HUES64 (cell line): Measurements from ENCODE around the gene RELL1.

Experiments
- H3K27ac ChIP-seq: 2 replicates; pipeline ENCODE4 v1.7.0; 2013; ENCODE audit warnings: low read depth, low read length, inconsistent platforms
- H3K27me3 ChIP-seq: 2 replicates; pipeline ENCODE4 v1.6.1; 2013; ENCODE audit warnings: mild to moderate bottlenecking, low read length; ENCODE audit not compliant: insufficient read depth
- H3K36me3 ChIP-seq: 2 replicates; pipeline ENCODE4 v1.6.1; 2013; ENCODE audit warnings: mild to moderate bottlenecking, low read length; ENCODE audit not compliant: insufficient read depth
- H3K4me1 ChIP-seq: 2 replicates; pipeline ENCODE4 v1.6.1; 2013; ENCODE audit warnings: mild to moderate bottlenecking, low read length, moderate library complexity; ENCODE audit not compliant: insufficient read depth
- H3K4me3 ChIP-seq: 2 replicates; pipeline ENCODE4 v1.5.1; 2013; ENCODE audit warnings: mild to moderate bottlenecking, low read length, moderate library complexity
- H3K9ac ChIP-seq: 2 replicates; pipeline ENCODE4 v1.6.1; 2013; ENCODE audit warnings: mild to moderate bottlenecking, low read depth, low read length
- H3K9me3 ChIP-seq: 2 replicates; pipeline ENCODE4 v1.6.1; 2013; ENCODE audit warnings: low read depth, low read length; ENCODE audit not compliant: insufficient read depth
- WGBS: fragments of 150-250, 120-280 bp; methylation state at CpG from one replicate; pipeline ENCODE4 v1.1.7; 2013; ENCODE audit warnings: missing lambda C conversion rate; 5-methylcytosine and 5-hydroxymethylcytosine counted together

Gene RELL1

GRCh38 chr4:37609626-37610025, 76.5 kb downstream of the RELL1 start:
- no peak overlapping the region for H3K9ac ChIP-seq
- peaks cover 8% of the 10 kb centered on the region for H3K4me1 ChIP-seq
- no peaks in the 10 kb centered on the region for H3K27me3 ChIP-seq
- no peak overlapping the region for H3K4me3 ChIP-seq
- 0 out of 2 replicates have a peak, but pooled peaks cover 3% of the 10 kb centered on the region for H3K9me3 ChIP-seq
- H3K27ac ChIP-seq = no peak overlapping the region
- H3K36me3 ChIP-seq = 0 out of 2 replicates have a peak, but pooled peaks cover 8% of the 10 kb centered on the region

- H3K9ac ChIP-seq = no peak overlapping the region
- 73% methylated on average over 5 of the region's 5 CpGs for WGBS
- no peak overlapping the region for H3K27ac ChIP-seq
- H3K36me3 ChIP-seq = 0 out of 2 replicates have a peak, but pooled peaks cover 3% of the 10 kb centered on the region
- H3K27me3 ChIP-seq = no peaks in the 10 kb centered on the region
- H3K9me3 ChIP-seq = 0 out of 2 replicates have a peak, but pooled peaks cover 3% of the 10 kb centered on the region
- H3K4me1 ChIP-seq = peaks cover 5% of the 10 kb centered on the region
- H3K4me3 ChIP-seq = no peak overlapping the region
These were observed 79.2 kb downstream of the RELL1 start for GRCh38 chr4:37607018-37607417.

GRCh38 chr4:37605843-37606565, 80.2 kb downstream of the RELL1 start:
- H3K27ac ChIP-seq = no peak overlapping the region
- 0 out of 2 replicates have a peak, but pooled peaks cover 3% of the 10 kb centered on the region for H3K36me3 ChIP-seq
- H3K4me3 ChIP-seq = no peak overlapping the region
- H3K9me3 ChIP-seq = 0 out of 2 replicates have a peak, but pooled peaks cover 3% of the 10 kb centered on the region
- no peak overlapping the region for H3K9ac ChIP-seq
- H3K4me1 ChIP-seq = peaks cover 5% of the 10 kb centered on the region
- H3K27me3 ChIP-seq = no peaks in the 10 kb centered on the region

- Histone ChIP-seq H3K4me3 (no peak overlapping the region), H3K36me3 (0 out of 2 replicates have a peak, but pooled peaks cover 1% of the 10 kb centered on the region), H3K9me3 (0 out of 2 replicates have a peak, but pooled peaks cover 3% of the 10 kb centered on the region), H3K27me3 (no peaks in the 10 kb centered on the region), H3K9ac (no peak overlapping the region), H3K4me1 (peaks cover 5% of the 10 kb centered on the region), H3K27ac (no peak overlapping the region)
- 98% methylated on average over 4 of the region's 4 CpGs for WGBS
These were observed 81.7 kb downstream of the RELL1 start for GRCh38 chr4:37604461-37604860.

GRCh38 chr4:37603711-37604110, 82.5 kb downstream of the RELL1 start:
- Histone ChIP-seq H3K9me3 (no peaks in the 10 kb centered on the region), H3K4me1 (peaks cover 5% of the 10 kb centered on the region), H3K27ac (no peak overlapping the region), H3K36me3 (no peaks in the 10 kb centered on the region), H3K4me3 (no peak overlapping the region), H3K9ac (no peak overlapping the region), H3K27me3 (no peaks in the 10 kb centered on the region)
- WGBS = 87% methylated on average over 5 of the region's 5 CpGs

- Histone ChIP-seq H3K9me3 (no peaks in the 10 kb centered on the region), H3K27me3 (no peaks in the 10 kb centered on the region), H3K4me3 (no peak overlapping the region), H3K36me3 (no peaks in the 10 kb centered on the region), H3K27ac (no peak overlapping the region), H3K4me1 (peaks cover 5% of the 10 kb centered on the region), H3K9ac (no peak overlapping the region)
- WGBS = 19% methylated on average over 10 of the region's 10 CpGs
These were observed 83.1 kb downstream of the RELL1 start for GRCh38 chr4:37603070-37603468.

- no peaks in the 10 kb centered on the region for H3K36me3 ChIP-seq
- no peaks in the 10 kb centered on the region for H3K9me3 ChIP-seq
- H3K4me3 ChIP-seq = no peak overlapping the region
- H3K27me3 ChIP-seq = no peaks in the 10 kb centered on the region
- 89% methylated on average over 18 of the region's 18 CpGs for WGBS
- H3K4me1 ChIP-seq = peaks cover 5% of the 10 kb centered on the region
- H3K27ac ChIP-seq = no peak overlapping the region
- no peak overlapping the region for H3K9ac ChIP-seq
These were observed 83.6 kb downstream of the RELL1 start for GRCh38 chr4:37602454-37603069.

- Histone ChIP-seq H3K27me3 (no peaks in the 10 kb centered on the region), H3K9me3 (no peaks in the 10 kb centered on the region), H3K27ac (no peak overlapping the region), H3K4me1 (peaks cover under 1% of the 10 kb centered on the region; the same call in 1 of the 2 replicates), H3K36me3 (no peaks in the 10 kb centered on the region), H3K9ac (no peak overlapping the region), H3K4me3 (no peak overlapping the region)
- 94% methylated on average over 4 of the region's 5 CpGs for WGBS
These were observed 84.6 kb downstream of the RELL1 start for GRCh38 chr4:37601531-37601930.

GRCh38 chr4:37599092-37599790, 86.9 kb downstream of the RELL1 start:
- Histone ChIP-seq H3K9ac (no peak overlapping the region), H3K27ac (no peak overlapping the region), H3K9me3 (no peaks in the 10 kb centered on the region), H3K4me1 (no peaks in the 10 kb centered on the region), H3K27me3 (no peaks in the 10 kb centered on the region), H3K36me3 (no peaks in the 10 kb centered on the region), H3K4me3 (no peak overlapping the region)
- WGBS = 92% methylated on average over 8 of the region's 9 CpGs

- 97% methylated on average over 4 of the region's 4 CpGs for WGBS
- Histone ChIP-seq H3K27me3 (no peaks in the 10 kb centered on the region), H3K27ac (no peak overlapping the region)
These were observed 89.1 kb downstream of the RELL1 start for GRCh38 chr4:37597034-37597433.

More at GRCh38 chr4:37597034-37597433, 89.1 kb downstream of the RELL1 start:
- H3K9me3 ChIP-seq = no peaks in the 10 kb centered on the region
- no peak overlapping the region for H3K4me3 ChIP-seq
- no peaks in the 10 kb centered on the region for H3K4me1 ChIP-seq
- H3K36me3 ChIP-seq = no peaks in the 10 kb centered on the region
- no peak overlapping the region for H3K9ac ChIP-seq
